Activated T-helper 9 cell treated with anti-CD3 and anti-CD28 coated beads, Interleukin-2, amount 50 U/mL, for 16 hours (primary cell): ENCODE measurements around the gene NOL4L.

Experiments used
- DNase-seq: peaks from one replicate; pipeline ENCODE4 v3.0.0-alpha.2; 2020; ENCODE audit warnings: low read depth

NOL4L gene

DNA sequence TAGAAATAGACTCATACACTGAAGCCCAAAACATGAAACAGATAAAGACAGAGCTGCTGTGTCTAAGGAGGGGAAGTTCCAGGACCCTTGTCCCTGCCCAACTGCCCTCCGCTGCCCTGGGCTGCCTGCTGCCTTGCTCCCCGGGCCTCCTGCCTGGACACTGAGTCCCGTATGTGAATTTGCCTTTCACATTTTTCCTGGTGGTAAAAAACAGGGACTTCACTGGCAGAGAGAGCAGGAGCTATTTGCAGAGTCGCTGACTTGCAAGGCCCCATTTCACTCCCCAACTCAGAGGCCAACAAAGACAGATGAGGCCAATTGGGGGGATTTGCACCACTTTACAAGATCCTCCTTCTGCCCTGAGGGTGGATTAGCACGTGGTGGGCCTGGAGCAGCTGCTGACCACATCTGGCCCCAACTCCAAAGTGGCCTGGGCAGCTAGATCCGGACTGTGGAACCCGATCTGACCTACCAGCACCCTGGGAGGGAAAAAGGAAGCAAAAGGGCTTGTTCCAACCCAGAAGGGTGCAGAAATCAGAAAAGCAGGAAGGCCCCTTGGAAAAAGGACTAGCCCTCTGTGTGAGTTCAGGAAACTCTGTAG lies 61.4 kb downstream of the NOL4L start:
- no peak for DNase-seq

DNA sequence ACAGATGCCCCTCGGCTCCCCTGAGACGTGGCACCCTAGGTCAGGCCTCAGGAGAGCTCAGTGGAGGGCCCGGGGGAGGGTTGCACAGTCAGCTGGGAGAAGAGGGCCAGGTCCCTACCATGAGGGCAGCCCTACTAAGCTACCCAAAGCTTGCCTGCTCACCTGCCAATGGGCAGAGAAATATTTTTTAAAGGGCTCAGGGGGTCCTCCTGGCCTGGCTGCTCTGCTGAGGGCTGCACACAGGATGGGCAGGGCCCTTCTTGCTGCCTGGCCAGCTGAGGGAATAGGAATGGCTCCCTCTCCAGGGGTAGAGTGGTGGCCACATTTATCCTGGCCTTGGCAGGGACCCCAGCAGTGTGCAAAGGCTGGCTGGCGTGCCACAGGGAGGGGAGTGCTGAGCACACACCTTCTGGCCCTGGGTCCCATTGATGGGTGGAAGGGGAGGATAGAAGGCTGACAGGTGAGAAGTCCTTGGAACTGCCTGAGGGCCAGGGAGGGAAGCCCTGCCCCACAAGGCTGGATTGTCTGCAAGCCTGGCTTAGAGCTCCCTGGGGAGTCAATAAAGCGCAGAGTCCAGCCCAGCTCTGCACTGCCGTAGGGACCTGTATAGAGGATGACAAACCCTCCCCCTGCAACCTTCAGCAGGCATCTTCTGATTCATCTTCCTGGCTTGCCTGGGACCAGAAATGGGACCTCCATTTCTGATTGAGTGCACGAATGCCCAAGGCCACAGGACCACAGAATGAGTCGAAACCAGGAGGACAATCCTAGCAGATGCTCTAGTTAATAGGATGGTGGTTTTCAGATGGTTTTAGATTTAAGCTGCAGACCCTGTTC lies 62.1 kb downstream of the NOL4L start:
- DNase-seq, result no peak

DNA sequence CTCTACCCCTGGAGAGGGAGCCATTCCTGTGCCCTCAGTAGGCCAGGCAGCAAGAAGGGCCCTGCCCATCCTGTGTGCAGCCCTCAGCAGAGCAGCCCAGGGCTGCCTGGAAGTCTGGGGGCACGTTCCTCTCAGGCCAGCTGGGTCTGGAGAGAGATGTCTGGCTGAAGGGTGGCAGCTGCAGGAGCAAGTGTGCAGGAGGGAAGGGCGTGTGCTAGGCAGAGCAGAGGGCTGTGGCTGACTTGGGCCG lies 62.7 kb downstream of the NOL4L start:
- no peak for DNase-seq

DNA sequence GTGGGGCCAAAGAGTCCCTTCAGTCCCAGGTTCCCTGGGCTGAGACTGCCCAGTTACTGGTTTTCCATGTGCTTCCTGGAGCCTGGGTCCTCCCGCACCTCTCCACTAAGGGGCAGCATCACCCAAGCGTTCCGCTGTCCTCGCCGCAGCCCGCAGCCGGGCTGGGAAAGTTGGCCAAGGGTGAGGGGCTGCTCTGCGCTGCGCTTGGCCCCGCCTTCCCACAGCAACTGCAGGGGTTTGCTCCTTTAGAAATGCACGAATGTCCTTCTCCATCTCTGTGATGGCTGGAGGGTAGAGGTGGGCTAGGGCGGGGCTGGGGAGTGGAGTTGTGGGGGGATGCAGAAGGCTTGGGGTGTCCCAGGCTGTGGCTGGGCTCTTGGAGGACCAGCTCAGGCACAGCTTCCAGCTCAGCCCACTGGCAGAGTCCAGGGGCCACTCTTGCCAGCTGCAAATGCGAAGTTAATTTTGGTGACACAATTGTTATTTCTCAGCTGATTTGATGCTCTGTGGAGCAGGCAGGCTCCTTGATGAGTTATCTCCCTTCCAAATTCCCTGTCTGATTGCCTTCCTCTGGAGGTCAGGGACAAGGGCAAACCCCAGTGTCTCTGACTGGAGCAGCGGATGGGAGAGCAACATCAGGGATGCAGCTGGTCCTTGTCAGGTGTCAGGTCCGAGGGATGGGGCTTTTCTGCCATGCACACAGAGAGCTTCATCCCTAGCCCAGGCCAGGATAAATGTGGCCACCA lies 63.2 kb downstream of the NOL4L start:
- peak; percentile 48 for DNase-seq

DNA sequence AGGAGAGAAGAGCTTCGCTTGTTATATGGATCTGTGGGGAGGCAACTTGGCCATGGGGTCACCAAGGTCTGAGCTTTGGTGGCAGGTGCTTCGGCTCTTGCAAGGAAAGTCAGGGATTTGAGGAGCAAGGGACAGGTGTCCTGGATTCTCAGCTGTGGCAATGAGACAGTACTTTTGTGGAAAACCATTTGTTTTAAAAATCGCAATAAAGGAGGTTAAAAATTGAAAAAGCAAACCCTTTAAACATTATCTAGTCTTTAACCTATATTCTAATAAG lies 64.3 kb downstream of the NOL4L start:
- DNase-seq, result no peak

DNA sequence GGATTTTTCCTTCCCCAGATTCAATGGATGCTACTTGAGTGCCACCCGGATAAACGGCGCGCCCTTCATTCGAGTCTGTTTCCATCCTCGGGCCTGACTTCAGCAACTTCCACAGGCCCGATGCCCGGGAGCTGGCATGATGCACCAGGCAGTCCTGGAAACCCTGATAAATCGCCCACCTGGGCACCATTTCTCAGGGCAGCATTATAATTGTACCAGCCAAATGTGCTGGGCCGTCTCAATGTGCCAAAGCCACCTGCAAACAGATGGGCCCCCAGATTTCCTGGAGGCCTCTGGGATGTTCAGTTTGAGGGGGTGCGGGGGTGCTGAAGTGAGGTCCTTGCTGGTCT lies 65.8 kb downstream of the NOL4L start:
- DNase-seq, result no peak

DNA sequence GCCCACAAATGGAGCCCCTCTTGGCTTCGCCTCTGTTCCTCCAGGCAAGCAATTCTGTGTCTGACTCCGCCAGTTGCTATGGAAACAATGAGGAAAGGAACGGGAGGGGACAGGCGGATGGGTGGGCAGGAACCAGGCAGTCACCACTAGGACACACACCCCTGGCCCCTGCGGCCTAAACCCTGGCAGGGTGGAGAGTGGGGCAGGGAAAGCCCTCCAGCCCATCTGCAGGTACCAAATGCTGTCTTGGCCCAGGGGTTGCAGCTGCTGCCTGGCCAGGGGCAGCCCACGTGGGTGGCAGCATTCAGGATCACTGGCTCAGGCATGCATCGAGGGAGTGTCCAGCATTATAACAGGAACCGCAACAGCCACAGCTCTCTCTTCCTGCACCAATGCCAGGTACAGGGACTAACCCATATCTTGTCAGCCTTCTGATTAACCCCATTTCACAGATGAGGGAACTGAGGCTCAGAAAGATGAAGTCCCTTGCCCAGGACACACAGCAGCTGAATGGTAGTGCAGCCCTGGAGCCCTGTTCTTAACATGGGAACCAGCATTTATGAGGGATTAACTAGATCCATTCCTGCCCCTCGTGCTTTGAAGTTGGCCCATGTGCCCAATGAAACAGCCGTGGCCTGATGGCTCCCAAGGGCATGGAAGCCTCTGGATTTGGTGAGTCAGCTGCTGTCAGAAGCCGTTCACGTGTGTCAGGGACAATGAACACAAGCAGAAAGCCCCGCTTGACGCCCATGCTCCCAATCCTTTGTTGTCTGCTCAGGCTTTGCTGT lies 66.3 kb downstream of the NOL4L start:
- DNase-seq, result no peak

DNA sequence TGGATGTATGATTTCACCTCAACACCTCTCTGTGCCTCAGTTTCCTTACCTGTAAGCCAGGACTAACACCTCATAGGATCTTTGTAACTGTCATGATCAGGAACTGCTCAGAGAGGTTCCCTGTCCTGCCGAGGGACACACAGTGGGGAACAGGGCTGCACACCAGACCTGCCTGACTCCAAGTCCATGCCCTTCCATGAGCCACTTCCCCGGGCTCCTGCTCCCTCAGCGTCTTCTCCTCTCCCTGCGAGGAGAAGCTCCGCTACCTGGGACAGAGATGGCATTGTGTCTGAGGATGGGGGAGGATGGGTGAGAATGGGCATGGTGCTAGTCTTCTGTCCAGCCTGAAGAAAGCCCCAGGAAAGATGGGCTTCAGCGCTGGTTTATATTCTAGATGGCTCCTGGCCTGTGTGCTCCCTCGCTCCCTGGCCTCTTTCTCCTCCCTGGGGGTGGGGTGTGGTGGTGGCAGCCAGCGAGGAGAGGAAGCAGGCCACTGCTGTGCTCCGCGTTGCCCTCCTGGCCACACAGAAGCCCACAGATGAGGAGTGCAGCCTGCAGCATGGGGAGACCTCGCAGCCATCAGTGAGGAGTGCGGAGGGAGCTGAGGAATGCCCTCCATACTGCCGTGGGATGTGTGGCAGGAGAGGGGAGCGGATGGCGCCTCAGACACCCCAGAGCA lies 67.1 kb downstream of the NOL4L start:
- no peak for DNase-seq

DNA sequence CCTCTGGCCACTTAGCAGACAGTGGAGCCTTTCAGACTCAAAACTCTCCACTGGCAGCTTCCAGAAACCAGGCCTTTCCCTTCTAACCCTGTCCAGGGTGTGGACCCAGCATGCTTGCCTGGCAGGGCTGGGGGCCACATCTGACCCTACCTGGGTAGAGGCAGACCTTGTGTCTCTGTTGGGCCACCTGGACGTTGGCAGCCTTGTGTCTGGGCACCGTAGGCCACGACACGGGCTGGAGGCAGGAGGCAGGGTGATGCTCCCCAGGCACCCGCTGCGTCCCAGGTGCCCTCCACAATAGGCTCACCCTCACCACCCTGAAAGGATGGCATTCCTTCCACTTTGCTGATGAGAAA lies 67.6 kb downstream of the NOL4L start:
- no peak for DNase-seq

DNA sequence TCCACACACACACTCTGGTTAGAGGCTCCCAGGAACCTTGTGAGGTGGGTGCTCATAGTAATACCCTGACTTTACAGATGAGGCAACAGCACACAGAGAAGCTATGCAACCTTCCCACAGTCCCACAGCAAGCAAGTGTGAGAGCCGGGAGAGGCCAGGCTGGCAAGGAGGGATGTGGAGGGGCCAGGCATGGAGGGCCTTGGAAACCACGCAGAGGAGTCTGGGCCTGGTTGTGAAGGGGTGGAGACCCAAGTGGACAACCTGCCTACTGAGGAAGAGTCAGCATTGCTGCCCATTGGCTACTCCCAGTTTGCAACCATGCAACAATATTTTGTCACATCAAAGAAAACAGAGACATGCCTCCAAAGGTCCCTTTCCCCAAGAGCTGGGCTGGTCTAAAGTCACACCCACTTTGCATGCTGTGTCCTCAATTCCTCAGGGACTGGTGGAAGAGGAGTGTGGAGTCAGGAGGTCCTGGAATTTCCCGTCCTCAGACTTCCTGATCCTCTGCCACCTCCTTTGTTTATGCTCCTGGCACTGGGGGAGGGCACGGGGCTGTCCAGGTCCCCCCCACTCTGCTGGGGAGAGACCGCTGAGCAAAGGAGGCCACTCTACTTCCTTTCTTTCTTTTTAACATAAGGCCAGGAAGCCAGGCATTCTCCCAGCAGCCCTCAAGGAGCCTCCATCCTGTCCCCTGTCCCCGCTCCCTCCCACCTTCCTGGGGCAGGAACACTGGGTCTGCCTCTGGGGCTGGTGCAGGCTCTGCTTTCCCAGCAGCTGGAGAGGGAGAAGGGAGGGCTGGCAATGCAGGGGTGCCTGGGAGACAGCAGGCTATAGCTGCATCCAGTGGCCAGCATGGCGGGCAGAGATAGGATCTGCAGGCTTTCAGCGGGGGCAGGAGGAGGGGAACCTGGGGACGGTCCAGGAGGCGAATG lies 68.3 kb downstream of the NOL4L start:
- no peak for DNase-seq

DNA sequence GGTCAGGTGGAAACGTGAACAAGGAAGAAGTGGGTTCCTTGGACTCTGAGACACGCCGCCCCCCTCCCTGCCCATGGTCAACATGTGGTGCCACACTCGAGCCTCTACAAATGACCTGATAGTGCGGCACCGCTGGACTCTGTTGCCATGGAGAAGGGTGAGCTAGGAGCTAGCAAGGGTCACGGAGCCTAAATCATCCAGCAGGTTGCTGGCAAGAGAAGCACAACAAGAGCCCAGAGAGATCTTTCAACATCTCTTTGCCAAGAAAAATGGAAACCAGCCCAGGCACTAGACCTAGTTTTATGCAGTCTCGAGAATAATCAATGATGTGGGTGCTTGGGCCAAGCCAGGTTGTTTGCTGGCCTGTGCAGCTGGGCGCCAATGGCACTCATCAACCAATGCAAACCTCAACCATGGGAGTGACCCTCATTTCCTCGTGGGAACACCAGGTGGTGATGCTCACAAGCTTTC lies 69.5 kb downstream of the NOL4L start:
- no peak for DNase-seq

DNA sequence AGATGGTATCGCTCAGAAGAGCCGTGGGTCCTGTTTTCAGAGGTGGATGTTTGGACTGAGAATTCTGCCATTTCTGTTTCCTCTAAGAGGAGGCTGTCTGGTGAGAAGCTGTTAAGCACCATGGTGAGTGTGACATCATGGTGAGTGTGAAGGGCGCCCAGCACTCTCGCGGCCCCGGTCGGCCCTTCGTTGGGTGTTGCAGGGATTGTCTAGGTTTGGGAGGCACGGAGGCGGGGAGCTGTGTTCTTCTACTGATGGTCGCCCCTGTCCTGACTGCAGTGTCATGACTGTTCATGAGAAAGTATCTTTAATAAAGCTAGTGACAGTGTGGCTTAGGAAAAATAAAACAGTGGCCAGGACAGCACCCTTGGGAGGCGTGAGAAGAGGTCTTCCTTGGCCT lies 70.4 kb downstream of the NOL4L start:
- no peak for DNase-seq

DNA sequence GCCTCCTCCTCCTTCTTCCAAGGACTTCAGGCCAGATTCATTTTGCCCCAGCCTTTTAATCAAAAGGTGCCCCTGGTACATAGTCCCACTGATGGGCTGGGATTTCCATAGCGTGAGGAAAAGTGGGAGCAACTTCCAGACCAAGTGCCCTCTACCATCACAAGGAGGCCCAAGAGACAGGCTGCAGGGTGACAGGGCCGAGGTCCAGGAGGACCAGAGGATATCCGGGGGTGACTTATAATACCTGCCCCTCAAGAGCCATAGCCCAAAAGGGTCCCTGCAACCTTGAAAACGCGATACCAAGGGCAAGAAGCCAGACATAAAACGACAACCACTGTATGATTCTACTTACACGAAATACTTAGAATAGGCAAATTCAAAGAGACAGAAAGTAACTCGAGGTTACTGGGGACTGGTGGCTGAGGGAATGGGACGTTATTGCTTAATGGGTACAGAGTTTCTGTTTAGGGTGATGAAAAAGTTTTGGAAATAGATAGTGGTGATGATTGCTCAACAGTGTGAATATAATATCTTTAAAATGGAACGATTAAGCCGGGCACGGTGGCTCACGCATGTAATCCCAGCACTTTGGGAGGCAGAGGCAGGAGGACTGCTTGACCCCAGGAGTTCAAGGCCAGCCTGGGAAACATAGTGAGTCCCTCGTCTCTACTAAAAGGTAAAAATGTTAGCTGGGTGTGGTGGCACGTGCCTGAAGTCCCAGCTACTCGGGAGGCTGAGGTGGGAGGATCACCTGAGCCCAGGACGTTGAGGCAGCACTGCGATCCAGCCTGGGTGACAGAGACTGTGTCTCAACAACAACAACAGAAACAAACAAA lies 71.9 kb downstream of the NOL4L start:
- DNase-seq, result no peak

DNA sequence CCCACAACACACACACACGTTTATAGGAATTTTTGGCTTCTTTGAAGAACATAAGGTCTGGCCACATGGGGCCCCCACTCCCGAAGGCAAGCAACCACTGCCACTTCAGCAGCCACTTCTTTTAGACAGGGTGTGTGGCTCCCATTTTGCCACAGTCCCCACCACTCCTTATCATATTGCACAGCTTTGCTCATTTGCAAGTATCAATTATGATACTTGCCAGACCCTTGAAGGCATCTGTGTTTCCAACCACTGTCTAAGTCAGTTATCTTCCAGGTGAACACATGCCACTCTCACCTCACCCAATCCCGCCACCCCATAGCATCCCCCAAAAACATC lies 73.1 kb downstream of the NOL4L start:
- DNase-seq, result no peak

DNA sequence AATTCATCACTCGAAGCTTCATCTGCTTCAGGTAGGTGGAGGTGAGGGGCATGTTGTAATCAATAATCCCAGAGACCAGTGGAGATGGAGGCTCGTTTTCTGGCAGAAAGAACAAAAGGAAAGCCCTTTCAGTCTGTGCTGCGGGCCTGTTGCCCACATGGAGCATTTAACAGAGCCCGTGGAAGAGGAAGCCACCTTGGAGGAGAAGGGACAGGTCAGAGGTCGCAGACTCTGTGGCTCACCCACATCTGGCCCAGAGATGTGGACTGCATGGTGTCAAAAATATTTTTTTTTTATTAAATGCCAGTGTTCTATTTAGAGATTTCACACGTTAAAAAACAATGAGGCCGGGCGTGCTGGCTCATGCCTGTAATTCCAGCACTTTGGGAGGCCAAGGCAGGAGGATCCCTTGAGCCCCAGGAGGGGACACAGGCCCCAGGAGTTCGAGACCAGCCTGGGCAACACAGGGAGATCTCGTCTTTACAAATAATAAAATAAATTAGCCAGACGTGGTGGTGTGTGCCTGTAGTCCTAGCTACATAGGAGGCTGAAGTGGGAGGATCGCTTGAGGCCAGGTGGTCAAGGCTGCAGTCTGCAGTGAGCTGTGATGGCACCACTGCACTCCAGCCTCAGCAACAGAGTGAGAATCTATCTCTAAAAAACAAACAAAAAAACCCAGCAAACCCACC lies 73.6 kb downstream of the NOL4L start:
- no peak for DNase-seq

DNA sequence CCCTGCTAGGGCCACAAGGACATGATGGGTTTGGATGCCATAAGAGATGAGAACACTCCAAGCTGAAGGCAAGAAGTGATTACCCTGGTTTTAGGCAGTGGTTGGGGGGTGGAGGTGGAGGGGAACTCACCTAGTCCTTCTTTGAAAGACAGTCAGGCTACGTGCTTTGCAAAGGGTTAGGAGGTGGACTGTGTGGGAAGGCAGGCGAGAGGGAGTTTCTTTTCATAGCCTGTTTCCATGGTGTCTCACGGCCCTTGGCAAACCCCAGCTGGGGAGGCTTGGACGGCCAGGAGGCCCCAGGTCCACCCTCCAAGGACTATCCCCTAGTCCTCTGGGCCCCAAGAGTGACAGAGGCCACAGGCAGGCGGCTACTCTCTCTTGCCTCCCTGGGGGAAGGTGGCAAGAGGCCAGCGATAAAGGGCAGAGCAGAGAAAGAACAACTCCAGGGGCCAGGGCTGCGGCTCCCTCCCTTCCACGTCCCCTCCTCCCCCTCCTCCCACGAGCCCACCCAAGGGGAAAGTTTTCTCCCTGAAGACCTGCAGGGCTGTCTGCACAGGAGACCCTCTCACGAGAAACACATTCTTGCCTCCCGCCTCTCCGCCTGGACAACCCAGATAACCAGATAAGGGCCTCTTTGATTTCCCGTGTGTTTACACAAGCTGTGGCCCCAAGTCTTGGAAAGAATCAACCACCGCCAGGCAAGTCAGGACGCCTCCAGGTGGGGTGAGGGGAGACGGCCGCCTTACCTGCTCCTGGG lies 74.4 kb downstream of the NOL4L start:
- no peak for DNase-seq

DNA sequence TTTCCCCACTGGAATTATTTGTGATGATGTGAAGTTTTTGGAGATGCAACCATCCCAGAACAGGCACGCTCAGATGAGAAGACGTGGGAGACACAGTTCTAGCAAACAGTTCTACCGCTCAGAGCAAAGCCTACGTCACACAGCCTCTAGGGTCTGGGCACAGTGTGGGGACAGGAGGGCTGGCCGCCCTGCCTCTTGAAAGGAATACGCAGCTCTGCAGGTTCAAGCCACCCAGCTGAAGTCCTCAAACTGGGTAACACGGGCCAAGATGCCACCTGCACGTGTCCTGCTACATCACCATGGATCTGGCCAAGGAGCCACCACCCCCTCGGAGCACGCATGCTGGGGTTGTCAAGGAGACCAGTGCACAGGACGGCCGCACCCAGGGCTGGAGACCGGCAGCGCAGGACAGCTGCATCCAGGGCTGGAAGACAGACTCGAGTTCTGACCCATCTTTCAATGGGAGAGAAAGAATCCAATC lies 75.0 kb downstream of the NOL4L start:
- DNase-seq, result no peak

DNA sequence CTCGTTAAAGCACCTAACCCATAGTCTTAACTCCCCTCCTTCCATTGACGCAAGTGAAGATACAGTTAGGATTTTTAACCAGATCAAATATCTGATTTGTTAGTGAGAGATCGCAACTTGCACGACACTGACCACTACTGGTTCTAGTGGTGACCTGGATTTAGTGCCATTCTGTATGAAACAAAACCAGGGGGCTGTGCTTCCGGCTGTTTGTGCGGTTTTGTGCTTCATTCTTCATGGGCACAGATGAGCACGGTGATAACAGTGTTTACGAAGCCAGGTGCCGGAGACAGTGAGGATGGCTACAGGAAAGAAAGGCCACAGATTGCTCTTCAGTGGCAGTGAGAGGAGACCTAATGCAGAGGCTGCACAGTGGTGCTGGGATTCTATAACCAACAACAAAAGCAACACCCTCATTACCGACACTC lies 75.5 kb downstream of the NOL4L start:
- DNase-seq, result peak; percentile 22

DNA sequence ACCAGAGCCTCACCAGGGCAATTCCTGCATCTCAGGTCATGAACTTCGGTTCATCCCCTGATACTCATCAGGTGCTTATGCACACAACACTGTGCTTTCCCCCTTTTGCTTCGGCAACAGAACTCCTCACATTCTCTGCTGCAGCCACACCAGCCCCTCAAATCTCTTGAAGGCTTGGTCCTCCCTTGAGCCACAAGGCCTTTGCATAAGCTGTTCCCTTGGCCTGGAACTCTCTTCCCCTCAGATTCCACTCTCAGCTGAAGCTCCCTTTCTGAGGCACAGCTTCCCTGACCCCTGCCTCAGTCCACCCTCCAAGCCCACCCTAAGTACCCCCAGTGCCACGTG lies 76.4 kb downstream of the NOL4L start:
- no peak for DNase-seq
